Mesothelial cell of epicardium (in vitro differentiated cells): ENCODE results near the gene DCTN3. TPM values are rescaled to one million over a fixed set of nuclear protein-coding genes. Genes with fewer than 3 reads are reported as not detected.

Experiments
- DNase-seq, 2 experiments: peaks; one replicate each; pipeline ENCODE4 v3.0.0; 2021; ENCODE audit warnings: low spot score in 2 of 2; ENCODE audit not compliant: unreplicated experiment in 2 of 2
- H3K27ac Mint-ChIP-seq: 2 replicates; pipeline ENCODE4 v1.8.0; 2021; ENCODE audit warnings: mixed read lengths
- H3K27me3 Mint-ChIP-seq: 2 replicates; pipeline ENCODE4 v1.8.0; 2021; ENCODE audit warnings: low read depth, mixed read lengths
- H3K36me3 Mint-ChIP-seq: 2 replicates; pipeline ENCODE4 v1.8.0; 2021; ENCODE audit warnings: mixed read lengths
- H3K4me1 Mint-ChIP-seq: 2 replicates; pipeline ENCODE4 v1.8.0; 2021; ENCODE audit warnings: mixed read lengths
- H3K4me3 Mint-ChIP-seq: 2 replicates; pipeline ENCODE4 v1.8.0; 2021; ENCODE audit warnings: mild to moderate bottlenecking, moderate library complexity, mixed read lengths
- H3K9me3 Mint-ChIP-seq: 2 replicates; pipeline ENCODE4 v1.8.0; 2021; ENCODE audit warnings: mixed read lengths
- total RNA-seq: library from RNA; stranded (reverse); gene quantifications from 3 replicates; pipeline ENCODE4 v1.2.1, GENCODE V29; 2021
- TF ChIP-seq, protein P1 (sequence below): fragments of 200-600 bp; sonication (generic); IDR thresholded peaks from one replicate; pipeline ENCODE4 v1.5.0; 2021; ENCODE audit warnings: antibody characterized with exemption; ENCODE audit not compliant: unreplicated experiment

The DCTN3 gene
- total RNA-seq, 1 donor from 2014 or later, result 77.1 TPM

DNA sequence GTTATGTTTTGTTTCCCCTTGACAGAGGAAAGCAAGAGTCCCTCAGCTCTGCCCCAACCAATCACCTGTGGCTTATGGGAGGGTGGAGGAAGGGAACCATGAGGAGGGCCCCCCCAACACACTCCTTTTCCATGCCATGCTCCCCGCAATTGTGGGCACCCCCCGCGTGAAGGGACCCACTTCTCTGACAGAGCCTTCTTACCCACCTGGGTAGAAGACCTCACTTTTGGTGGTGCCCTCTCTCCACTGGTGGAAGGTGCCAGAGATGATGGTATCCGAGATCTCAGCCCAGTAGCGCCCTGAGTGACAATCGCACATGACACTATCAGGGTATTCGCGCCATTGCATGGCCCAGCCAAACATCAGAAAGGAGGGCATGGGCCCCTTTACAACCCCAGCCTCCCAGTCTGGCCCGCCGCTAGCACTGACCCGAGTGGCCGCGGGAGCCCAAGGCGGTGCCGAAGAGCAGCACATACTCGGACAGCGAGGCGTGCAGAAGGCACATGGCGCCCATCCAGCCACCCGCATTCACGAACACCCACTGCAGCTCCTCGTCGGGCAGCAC, 16.6 kb upstream of the DCTN3 start:
- Mint-ChIP-seq H3K36me3 (peaks cover 2% of the 10 kb centered on the region), H3K9me3 (no peaks in the 10 kb centered on the region), H3K4me1 (peaks cover 24% of the 10 kb centered on the region), H3K4me3 (peak overlapping the region; percentile 78), H3K27ac (peak overlapping the region; percentile 67), H3K27me3 (peaks cover 10% of the 10 kb centered on the region)
- no peak for DNase-seq
- TF ChIP-seq, protein P1, sequence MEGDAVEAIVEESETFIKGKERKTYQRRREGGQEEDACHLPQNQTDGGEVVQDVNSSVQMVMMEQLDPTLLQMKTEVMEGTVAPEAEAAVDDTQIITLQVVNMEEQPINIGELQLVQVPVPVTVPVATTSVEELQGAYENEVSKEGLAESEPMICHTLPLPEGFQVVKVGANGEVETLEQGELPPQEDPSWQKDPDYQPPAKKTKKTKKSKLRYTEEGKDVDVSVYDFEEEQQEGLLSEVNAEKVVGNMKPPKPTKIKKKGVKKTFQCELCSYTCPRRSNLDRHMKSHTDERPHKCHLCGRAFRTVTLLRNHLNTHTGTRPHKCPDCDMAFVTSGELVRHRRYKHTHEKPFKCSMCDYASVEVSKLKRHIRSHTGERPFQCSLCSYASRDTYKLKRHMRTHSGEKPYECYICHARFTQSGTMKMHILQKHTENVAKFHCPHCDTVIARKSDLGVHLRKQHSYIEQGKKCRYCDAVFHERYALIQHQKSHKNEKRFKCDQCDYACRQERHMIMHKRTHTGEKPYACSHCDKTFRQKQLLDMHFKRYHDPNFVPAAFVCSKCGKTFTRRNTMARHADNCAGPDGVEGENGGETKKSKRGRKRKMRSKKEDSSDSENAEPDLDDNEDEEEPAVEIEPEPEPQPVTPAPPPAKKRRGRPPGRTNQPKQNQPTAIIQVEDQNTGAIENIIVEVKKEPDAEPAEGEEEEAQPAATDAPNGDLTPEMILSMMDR, result no peak

DNA sequence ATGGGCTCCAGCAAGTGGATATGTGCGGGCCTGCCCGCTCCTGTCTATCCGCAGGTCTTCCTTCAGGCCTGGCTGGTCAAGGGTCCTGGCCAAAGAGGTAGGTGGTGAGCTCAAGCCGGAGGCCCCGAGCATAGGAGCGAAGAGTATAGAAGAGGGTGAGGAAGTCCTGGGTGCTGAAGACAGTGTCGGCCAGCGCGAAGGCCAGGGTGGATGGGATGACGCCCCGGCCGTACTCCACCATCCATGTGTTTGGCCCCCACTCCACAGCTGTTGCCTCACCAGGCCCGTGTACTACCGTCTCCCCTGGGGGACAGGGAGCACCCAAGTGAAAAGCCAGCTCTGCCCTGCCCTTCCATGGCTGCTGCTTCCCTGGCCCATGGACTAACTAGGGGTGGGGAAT, 15.3 kb upstream of the DCTN3 start:
- H3K27ac Mint-ChIP-seq, result no peak overlapping the region
- peaks cover 23% of the 10 kb centered on the region for H3K27me3 Mint-ChIP-seq
- H3K36me3 Mint-ChIP-seq, result peaks cover 2% of the 10 kb centered on the region
- H3K9me3 Mint-ChIP-seq, result no peaks in the 10 kb centered on the region
- peak overlapping the region; percentile 52 for H3K4me3 Mint-ChIP-seq
- DNase-seq, result no peak
- TF ChIP-seq, protein P1, result no peak
- H3K4me1 Mint-ChIP-seq, result peaks cover 24% of the 10 kb centered on the region

DNA sequence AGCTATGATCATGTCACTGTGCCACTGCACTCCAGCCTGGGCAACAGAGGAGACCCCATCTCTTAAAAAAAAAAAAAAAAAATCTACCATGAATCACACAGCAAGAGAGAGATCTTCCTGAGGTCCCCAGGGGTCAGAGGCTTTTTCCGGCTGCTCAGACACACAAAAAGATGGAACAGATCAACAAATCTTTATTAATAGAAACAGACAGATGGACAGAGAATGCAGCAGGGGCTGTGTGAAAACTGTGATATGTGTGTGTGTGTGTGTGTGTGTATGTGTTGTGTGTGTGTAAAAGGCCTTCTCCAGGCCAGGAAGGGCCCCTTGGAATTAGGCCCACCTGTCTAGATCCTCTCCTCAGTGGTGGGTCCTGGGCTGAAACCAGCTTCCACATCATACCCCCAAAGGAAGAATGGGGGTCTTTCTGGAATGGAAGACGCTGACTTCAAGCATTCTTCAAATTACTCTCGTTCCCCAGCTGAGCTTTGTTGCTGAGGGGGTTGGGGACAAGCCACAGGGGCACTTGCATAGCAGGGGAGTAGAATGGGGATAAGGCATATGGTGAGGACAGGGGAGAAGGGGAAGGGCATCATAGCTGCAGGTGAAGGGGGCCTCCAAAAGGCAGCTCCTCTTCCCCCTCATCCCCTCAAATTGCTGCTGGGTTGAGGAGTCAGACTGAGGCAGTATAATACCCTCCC, 14.4 kb upstream of the DCTN3 start:
- Mint-ChIP-seq H3K4me3 (no peak overlapping the region), H3K27ac (no peak overlapping the region), H3K27me3 (peaks cover 31% of the 10 kb centered on the region), H3K4me1 (peaks cover 24% of the 10 kb centered on the region), H3K9me3 (no peaks in the 10 kb centered on the region), H3K36me3 (peaks cover 2% of the 10 kb centered on the region)
- TF ChIP-seq, protein P1, result no peak
- no peak for DNase-seq

DNA sequence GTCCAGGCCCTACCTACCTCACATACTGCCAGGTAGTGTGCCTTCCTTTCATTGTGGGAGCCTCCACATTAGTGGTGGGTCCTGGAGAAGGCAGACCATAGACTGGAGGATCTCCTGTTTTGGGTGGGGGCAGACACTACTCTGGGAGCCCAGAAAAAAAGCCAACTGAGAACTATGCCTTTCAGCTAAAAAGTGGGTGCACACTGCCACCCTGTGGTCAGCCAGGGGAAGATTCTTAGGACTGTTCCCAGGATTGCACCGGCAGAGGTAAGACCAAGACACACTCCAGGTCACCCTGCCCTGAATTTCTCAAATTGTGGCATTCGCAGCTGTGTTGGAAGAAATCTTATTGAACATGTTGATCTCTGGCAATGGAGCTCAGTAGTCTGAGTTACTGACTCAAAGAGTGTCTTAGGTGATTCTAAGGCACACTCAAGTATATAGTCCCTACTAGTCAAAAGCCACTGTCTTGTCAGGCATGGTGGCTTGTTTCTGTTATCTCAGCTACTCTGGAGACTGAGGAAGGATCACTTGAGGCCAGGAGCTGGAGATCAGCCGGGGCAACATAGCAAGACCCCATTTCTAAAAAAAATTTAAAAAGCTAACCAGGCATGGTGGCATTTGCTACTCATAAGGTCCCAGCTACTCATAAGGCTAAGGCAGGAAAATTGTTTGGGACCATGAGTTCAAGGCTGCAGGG, 13.7 kb upstream of the DCTN3 start:
- H3K36me3 Mint-ChIP-seq, result peaks cover 2% of the 10 kb centered on the region
- no peaks in the 10 kb centered on the region for H3K9me3 Mint-ChIP-seq
- DNase-seq, result peak in 1 of 2 experiments; percentile 74
- TF ChIP-seq, protein P1, result peak; percentile 86
- no peak overlapping the region for H3K27ac Mint-ChIP-seq
- H3K27me3 Mint-ChIP-seq, result peaks cover 38% of the 10 kb centered on the region
- peaks cover 28% of the 10 kb centered on the region for H3K4me1 Mint-ChIP-seq
- no peak overlapping the region for H3K4me3 Mint-ChIP-seq

DNA sequence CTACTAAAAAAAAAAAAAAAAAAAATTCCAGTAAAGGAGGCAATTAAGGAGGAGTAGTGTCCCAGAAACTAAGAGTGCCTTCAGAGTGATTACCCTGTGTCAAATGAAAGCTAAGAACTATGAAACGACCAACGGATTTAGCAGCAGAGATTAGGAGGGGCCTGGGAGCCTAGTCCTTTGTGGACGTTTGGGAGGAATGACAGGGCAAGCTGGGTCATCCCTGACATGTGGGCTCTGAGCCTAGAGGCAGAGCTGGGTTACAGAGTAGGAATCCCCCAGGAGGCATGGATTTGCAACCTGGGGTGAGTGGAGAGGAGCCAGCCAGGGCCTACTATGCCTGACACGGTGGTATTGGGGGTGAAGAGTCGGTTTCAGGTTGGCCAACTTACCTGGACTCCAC, 12.9 kb upstream of the DCTN3 start:
- TF ChIP-seq, protein P1, result no peak
- DNase-seq, result no peak
- H3K27me3 Mint-ChIP-seq, result peaks cover 44% of the 10 kb centered on the region
- no peak overlapping the region for H3K27ac Mint-ChIP-seq
- H3K4me1 Mint-ChIP-seq, result peaks cover 27% of the 10 kb centered on the region
- H3K36me3 Mint-ChIP-seq, result peaks cover 2% of the 10 kb centered on the region
- H3K9me3 Mint-ChIP-seq, result no peaks in the 10 kb centered on the region
- H3K4me3 Mint-ChIP-seq, result no peak overlapping the region
